GM03348 (cell line): ENCODE data around the gene CDC25B.
"Not testable (repeated sequence)": the region's sequence is repeated elsewhere in the genome, so short reads cannot be mapped to it uniquely, and the experiment has no call there.

Experiments used
- DNase-seq: peaks from one replicate; pipeline ENCODE4 v3.0.0; 2012; ENCODE audit warnings: low spot score

The CDC25B gene

DNA sequence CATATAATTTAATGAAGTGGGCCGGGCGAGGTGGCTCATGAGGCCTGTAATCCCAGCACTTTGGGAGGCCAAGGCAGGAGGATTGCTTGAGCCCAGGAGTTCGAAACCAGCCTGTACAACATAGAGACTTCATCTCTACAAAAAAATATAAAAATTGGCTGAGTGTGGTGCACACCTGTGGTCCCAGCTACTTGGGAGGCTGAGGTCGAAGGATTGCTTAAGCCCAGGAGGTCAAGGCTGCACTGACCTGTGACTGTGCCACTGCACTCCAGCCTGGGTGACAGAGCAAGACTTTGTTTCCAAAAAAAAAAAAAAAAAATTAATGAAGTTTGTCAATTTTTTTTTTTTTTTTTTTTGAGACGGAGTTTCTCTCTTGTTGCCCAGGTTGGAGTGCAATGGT is 33.8 kb downstream of the CDC25B start:
- DNase-seq, result not testable (repeated sequence)

DNA sequence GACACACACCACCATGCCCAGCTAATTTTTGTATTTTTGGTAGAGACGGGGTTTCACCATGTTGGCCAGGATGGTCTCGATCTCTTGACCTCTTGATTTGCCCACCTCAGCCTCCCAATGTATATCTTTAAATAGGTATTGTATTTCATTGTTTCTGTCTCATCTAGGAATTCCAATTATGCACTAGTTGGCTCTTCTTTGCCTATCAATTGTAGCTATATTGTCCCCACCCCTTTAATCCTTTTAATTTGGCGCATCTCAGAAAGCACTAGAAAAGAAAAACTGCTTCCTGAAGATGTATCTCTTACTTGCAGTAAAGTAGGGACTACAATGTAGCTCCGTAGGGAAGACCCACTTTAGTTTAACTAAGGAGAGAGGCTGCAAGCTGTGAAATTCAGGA is 40.0 kb downstream of the CDC25B start:
- DNase-seq, result no peak

DNA sequence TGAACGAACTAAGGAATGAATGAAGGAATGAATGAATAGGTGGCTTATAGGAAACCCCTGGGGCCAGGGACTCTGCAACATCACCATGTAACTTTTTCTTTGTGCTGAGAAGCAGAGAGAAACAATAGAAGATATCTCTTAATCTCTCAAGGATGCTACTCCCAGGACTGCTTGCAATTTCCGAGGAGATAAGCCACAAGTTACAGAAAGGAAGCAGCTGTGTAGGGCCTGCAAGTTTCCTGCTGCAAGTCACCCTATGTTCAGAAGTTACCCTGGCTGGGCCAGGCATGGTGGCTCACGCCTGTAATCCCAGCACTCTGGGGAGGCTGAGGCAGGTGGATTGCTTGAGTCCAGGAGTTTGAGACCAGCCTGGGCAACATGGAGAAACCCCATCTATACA is 43.2 kb downstream of the CDC25B start:
- no peak for DNase-seq

DNA sequence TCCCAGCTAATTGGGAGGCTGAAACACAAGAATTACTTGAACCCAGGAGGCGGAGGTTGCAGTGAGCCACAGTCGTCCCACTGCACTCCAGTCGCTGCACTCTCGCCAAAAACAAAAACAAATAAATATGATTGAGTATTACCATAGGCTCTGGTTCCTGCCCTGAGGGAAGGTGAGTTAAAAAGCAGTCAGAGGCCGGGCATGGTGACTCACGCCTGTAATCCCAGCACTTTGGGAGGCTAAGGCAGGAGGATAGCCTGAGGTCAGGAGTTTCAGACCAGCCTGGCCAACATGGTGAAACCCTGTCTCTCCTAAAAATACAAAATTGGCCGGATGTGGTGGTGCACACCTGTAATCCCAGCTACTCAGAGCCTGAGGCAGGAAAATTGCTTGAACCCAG is 44.1 kb downstream of the CDC25B start:
- not testable (repeated sequence) for DNase-seq

DNA sequence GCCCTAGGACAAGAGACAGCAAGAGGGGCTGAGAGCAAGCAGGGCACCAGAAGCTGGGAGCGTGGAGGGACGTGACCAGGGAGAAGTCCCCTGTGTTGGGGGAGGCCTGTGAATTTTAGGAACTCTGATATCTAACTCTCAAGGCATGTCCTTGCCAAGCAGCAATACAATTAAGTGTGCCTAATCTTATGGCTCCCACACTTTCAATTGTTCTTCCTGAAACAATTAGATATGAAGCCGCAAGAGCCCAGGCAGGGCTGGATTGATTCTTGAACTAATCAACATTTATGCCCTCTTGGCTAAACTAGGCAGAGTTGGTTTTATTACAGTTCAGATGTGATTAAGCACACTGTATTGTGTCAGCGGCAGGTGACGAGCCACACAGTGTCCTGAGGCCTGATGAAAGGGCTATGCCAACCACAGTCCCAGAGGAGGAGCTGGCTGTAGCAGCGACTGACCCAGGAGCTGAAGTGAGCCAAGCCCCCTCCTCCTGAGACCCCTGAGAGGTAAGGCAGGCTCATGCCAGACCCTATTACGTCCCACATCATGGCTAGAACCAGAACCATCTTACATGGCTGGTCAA is 46.3 kb downstream of the CDC25B start:
- DNase-seq, result no peak

DNA sequence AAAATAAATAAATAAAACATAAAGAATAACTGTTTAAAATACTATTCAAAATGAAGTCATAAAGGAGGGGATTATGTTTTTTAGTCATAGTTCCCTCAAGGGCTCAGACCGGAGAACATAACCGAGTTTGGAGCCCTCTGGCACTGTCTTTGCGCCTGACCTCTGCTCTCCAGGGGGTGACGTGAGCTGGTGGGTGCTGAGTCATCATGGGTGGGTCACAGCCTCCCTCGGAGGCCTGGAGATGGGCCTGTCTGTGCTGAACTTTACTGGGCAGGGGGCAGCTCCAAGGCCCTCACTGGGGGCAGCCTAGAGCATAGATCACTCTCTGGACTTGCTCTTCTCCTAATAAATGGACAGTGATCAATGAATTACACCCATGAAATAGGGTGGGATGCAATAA is 47.4 kb downstream of the CDC25B start:
- DNase-seq, result no peak

DNA sequence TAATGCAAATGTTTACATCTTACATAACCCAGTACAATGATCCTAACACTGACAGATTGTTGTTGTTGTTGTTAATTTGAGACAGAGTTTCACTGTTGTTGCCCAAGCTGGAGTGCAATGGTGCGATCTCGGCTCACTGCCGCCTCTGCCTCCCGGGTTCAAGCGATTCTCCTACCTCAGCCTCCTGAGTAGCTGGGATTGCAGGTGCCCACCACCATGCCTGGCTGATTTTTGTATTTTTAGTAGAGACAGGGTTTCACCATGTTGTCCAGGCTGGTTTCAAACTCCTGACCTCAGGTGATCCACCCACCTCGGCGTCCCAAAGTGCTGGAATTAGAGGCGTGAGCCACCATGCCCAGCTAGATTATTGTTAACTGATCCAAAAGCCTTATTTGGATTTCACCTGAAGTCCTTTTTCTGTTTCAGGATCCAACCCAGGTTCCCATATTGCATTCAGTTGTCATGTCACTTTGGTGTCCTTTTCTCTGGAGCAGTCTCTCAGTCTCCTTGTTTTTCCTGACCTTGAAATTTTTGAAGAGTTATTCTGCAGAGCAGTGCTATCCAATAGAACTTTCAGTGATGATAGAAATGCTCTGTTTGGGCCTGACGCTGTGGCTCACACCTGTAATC is 48.0 kb downstream of the CDC25B start:
- not testable (repeated sequence) for DNase-seq

DNA sequence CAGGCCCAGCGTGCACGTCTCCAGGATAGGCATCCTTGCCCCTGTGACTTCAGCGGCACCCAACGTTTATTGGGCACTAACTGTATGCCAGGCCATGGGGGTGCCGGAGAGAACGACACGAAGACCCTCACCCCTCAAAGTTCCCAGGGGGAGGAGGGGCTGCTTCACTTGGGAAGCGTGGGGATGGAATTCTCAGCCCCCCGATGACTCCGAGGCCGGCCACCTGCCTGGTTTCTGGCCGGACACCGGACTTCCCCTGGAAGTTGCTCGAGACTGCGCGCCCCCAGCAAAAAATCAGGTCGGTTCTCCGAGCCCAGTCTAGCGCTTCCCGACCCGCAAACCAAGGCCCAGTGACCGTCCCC is 50.2 kb downstream of the CDC25B start:
- no peak for DNase-seq

DNA sequence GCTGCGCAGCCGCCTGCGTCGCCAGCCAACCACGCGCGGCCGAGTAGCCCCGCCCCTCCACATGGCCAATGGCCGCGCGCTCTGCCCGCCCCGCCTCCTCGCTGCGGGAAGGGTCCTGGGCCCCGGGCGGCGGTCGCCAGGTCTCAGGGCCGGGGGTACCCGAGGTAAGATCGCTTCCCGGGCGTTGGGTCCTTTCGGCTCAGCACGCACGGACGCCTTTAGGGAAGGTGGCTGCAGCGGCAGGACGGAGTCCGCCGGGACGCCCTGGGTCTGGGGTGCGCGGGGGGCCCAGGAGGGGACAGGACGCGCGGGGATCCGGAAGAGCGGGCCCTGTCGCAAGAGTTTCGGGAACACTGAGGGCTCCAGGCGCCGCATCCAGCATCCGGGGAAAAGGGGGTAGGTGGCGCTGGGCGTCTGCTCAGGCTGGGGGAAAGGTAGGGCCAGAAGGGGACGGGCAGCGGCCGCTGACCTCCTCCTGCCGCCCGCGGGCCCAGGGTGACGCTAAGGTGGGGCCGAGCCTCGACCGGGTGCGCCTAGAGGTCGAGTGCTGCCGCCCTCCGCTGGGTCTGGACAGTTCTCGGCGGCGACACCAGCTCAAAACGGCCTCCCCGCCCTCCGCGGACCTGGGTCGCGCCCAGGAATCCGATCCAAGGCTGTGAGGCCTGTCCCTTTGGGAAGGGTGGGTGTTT is 50.8 kb downstream of the CDC25B start, which contains the start of gene MAVS:
Gene MAVS (plus strand): TSS at position 95 of the 689 bp plus-strand sequence. CDS start 7,791 bp downstream, outside the sequence.
- DNase-seq, result peak; percentile 98

DNA sequence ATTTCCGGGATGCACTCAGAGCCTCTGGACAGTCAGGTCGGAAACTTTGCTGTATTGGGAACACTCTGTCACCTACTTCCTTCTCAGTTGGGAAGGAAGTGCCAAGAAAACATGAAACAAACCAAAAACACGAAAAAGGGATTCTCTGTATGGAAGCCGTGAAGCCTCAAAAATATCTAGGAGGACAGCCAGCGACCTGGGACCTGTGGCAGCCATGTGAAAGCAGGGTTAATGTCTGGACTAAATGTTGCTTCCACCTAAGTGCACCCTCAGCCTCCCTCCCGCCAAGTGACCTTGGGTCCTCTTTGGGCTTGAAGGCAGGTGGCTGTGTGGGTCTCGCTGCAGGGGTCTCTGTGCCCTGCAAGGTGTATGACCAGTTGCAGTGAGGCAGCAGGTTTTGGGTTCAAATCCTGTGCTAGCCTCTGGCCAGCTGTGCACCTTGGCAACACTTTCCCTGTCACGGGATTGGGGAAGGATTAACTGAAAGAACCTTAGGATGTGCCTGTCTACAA is 51.4 kb downstream of the CDC25B start:
- no peak for DNase-seq

DNA sequence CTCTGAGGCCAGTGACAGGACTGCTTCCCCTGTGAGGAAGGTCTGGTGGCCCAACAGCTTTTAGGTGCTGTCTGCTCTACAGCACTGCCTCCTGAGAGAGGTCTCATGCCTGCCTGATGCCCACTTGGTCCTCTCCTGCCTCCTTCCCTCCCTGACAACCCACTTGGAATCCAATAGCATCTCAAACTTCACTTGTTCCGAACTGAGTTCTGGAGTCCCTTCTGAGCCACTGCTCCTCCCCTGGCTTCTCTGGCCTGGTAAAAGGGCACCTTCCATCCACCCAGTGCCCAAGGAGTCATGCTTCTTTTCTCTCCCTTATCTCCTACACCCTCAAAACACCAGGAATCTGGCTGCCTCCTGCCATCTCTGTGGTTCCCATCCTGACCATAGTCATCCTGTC is 52.5 kb downstream of the CDC25B start:
- DNase-seq, result no peak

DNA sequence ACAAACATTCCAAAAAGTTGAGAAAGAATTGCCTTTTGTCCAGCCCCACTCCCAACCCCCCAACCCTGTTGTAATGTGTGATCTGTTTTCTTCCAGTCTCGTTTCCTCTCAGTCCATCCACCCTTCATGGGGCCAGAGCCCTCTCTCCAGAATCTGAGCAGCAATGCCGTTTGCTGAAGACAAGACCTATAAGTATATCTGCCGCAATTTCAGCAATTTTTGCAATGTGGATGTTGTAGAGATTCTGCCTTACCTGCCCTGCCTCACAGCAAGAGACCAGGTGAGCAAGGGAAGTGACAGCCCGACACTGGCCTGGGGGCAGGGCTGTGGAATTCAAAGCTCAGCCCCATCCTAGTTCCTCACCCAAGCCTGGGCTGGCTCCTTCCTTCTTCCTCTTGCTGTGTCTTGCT is 58.4 kb downstream of the CDC25B start:
- DNase-seq, result no peak
